Urinary bladder (tissue), 4 donors: Measurements from ENCODE around the gene ANTXR1. TPM values are rescaled to one million over a fixed set of nuclear protein-coding genes. Genes with fewer than 3 reads are reported as not detected.
A peak's percentile ranks its signal among the peaks of the same experiment; 100 is the strongest.

ENCODE experiments used
- DNase-seq: peaks from one replicate; pipeline ENCODE4 v3.0.0-alpha.2; 2015; ENCODE audit errors: extremely low spot score
- H3K27ac ChIP-seq: one replicate; pipeline ENCODE4 v1.5.1; 2013; ENCODE audit warnings: low read depth, mild to moderate bottlenecking, moderate library complexity
- H3K36me3 ChIP-seq: one replicate; pipeline ENCODE4 v1.6.1; 2013; ENCODE audit warnings: mild to moderate bottlenecking, moderate library complexity; ENCODE audit not compliant: insufficient read depth
- H3K4me1 ChIP-seq: one replicate; pipeline ENCODE4 v1.6.1; 2013; ENCODE audit warnings: mild to moderate bottlenecking, moderate library complexity; ENCODE audit not compliant: insufficient read depth
- H3K4me3 ChIP-seq: one replicate; pipeline ENCODE4 v1.5.1; 2013; ENCODE audit warnings: low read depth, low read length
- WGBS: extraction: QIAGEN DNeasy Blood & Tissue Kit; methylation state at CpG from one replicate; pipeline ENCODE4 v1.1.7; 2013; 5-methylcytosine and 5-hydroxymethylcytosine counted together
- polyA plus RNA-seq: library from polyadenylated mRNA; stranded (reverse); fragments of 200-250 nt; gene quantifications from one replicate; pipeline ENCODE4 v1.2.3, GENCODE V29; 2013
- total RNA-seq: library from RNA; depleted of rRNA; stranded (reverse); fragments of >200 nt; gene quantifications from one replicate; pipeline ENCODE4 v1.2.3, GENCODE V29; 2014
- donor health status: healthy with polysubstance abuse.
- donor health status: healthy.

The ANTXR1 gene
- total and polyA plus RNA-seq, 2 donors: 53.0 to 138 TPM

GRCh38 chr2:69013840-69014821 is 1.2 kb downstream of the ANTXR1 start:
- H3K36me3 ChIP-seq: no peaks in the 10 kb centered on the region
- no peaks in the 10 kb centered on the region for H3K4me1 ChIP-seq
- DNase-seq: no peak
- 2% methylated on average over 20 of the region's 20 CpGs for WGBS
- peak overlapping the region; percentile 82 for H3K27ac ChIP-seq
- H3K4me3 ChIP-seq: peak overlapping the region; percentile 74

- no peak for DNase-seq
- H3K4me1 ChIP-seq: no peaks in the 10 kb centered on the region
- H3K36me3 ChIP-seq: no peaks in the 10 kb centered on the region
- WGBS: 33% methylated on average over 5 of the region's 5 CpGs
- H3K4me3 ChIP-seq: no peak overlapping the region
- no peak overlapping the region for H3K27ac ChIP-seq
Observed at GRCh38 chr2:69017080-69017479, 4.1 kb downstream of the ANTXR1 start.

GRCh38 chr2:69017835-69018234 is 4.9 kb downstream of the ANTXR1 start:
- Histone ChIP-seq H3K4me3 (no peak overlapping the region), H3K36me3 (no peaks in the 10 kb centered on the region), H3K27ac (no peak overlapping the region), H3K4me1 (no peaks in the 10 kb centered on the region)
- 53% methylated on average over 3 of the region's 3 CpGs for WGBS
- DNase-seq: no peak

GRCh38 chr2:69018678-69019095 is 5.7 kb downstream of the ANTXR1 start:
- Histone ChIP-seq H3K36me3 (no peaks in the 10 kb centered on the region), H3K4me1 (no peaks in the 10 kb centered on the region), H3K4me3 (no peak overlapping the region), H3K27ac (no peak overlapping the region)
- DNase-seq: no peak
- WGBS: 62% methylated on average over 4 of the region's 4 CpGs

- no peaks in the 10 kb centered on the region for H3K4me1 ChIP-seq
- no peak overlapping the region for H3K4me3 ChIP-seq
- no peaks in the 10 kb centered on the region for H3K36me3 ChIP-seq
- DNase-seq: no peak
- H3K27ac ChIP-seq: no peak overlapping the region
- 57% methylated on average over 8 of the region's 8 CpGs for WGBS
Observed at GRCh38 chr2:69020496-69021426, 7.8 kb downstream of the ANTXR1 start.

- H3K27ac ChIP-seq: no peak overlapping the region
- no peaks in the 10 kb centered on the region for H3K4me1 ChIP-seq
Observed at GRCh38 chr2:69021727-69022126, 8.7 kb downstream of the ANTXR1 start.

GRCh38 chr2:69022548-69022947 is 9.6 kb downstream of the ANTXR1 start:
- Histone ChIP-seq H3K27ac (no peak overlapping the region), H3K36me3 (no peaks in the 10 kb centered on the region), H3K4me3 (no peak overlapping the region), H3K4me1 (no peaks in the 10 kb centered on the region)
- DNase-seq: no peak
- WGBS: 84% methylated on average over 1 of the region's 1 CpG

More at GRCh38 chr2:69021727-69022126, 8.7 kb downstream of the ANTXR1 start:
- Histone ChIP-seq H3K4me3 (no peak overlapping the region), H3K36me3 (no peaks in the 10 kb centered on the region)
- DNase-seq: no peak
- WGBS: 56% methylated on average over 4 of the region's 4 CpGs

GRCh38 chr2:69023236-69023635 is 10.3 kb downstream of the ANTXR1 start:
- WGBS: 95% methylated on average over 2 of the region's 2 CpGs
- no peak for DNase-seq
- H3K4me1 ChIP-seq: no peaks in the 10 kb centered on the region
- H3K4me3 ChIP-seq: no peak overlapping the region
- no peaks in the 10 kb centered on the region for H3K36me3 ChIP-seq
- H3K27ac ChIP-seq: no peak overlapping the region

- Histone ChIP-seq H3K4me3 (no peak overlapping the region), H3K4me1 (no peaks in the 10 kb centered on the region), H3K36me3 (no peaks in the 10 kb centered on the region), H3K27ac (no peak overlapping the region)
- 75% methylated on average over 4 of the region's 4 CpGs for WGBS
- no peak for DNase-seq
Observed at GRCh38 chr2:69026026-69026425, 13.0 kb downstream of the ANTXR1 start.

GRCh38 chr2:69026691-69027459 is 13.9 kb downstream of the ANTXR1 start:
- no peak overlapping the region for H3K4me3 ChIP-seq
- WGBS: 68% methylated on average over 13 of the region's 13 CpGs
- H3K27ac ChIP-seq: no peak overlapping the region
- H3K36me3 ChIP-seq: no peaks in the 10 kb centered on the region
- H3K4me1 ChIP-seq: no peaks in the 10 kb centered on the region
- DNase-seq: no peak

GRCh38 chr2:69030800-69031428 is 17.9 kb downstream of the ANTXR1 start:
- no peaks in the 10 kb centered on the region for H3K36me3 ChIP-seq
- no peak overlapping the region for H3K4me3 ChIP-seq
- H3K27ac ChIP-seq: no peak overlapping the region
- DNase-seq: no peak
- H3K4me1 ChIP-seq: no peaks in the 10 kb centered on the region
- WGBS: 73% methylated on average over 6 of the region's 6 CpGs

GRCh38 chr2:69031466-69031865 is 18.5 kb downstream of the ANTXR1 start:
- Histone ChIP-seq H3K27ac (no peak overlapping the region), H3K4me1 (no peaks in the 10 kb centered on the region), H3K36me3 (no peaks in the 10 kb centered on the region), H3K4me3 (no peak overlapping the region)
- 70% methylated on average over 1 of the region's 1 CpG for WGBS
- DNase-seq: no peak

GRCh38 chr2:69032336-69032735 is 19.4 kb downstream of the ANTXR1 start:
- Histone ChIP-seq H3K4me3 (no peak overlapping the region), H3K27ac (no peak overlapping the region), H3K4me1 (no peaks in the 10 kb centered on the region), H3K36me3 (no peaks in the 10 kb centered on the region)
- WGBS: 64% methylated on average over 6 of the region's 6 CpGs
- no peak for DNase-seq
